Body of pancreas (tissue), 4 donors: ENCODE results near the gene NMRK1.

Experiments used
- POLR2A ChIP-seq, 3 donors: fragments of 450-650 bp; IDR thresholded peaks; one replicate each; pipeline ENCODE4 v1.6.1; 2016; ENCODE audit warnings: antibody characterized with exemption in 3 of 3, mild to moderate bottlenecking in 2 of 3
- TF ChIP-seq, protein P1 (sequence below), 7 experiments: fragments of 450-650 bp in 4 of 7; fragments of 200-600 bp in 3 of 7; sonication (generic) in 3 of 7; IDR thresholded peaks; one replicate each; pipeline ENCODE4 v1.5.1; 2016 to 2019; ENCODE audit warnings: antibody characterized with exemption in 7 of 7

DNA sequence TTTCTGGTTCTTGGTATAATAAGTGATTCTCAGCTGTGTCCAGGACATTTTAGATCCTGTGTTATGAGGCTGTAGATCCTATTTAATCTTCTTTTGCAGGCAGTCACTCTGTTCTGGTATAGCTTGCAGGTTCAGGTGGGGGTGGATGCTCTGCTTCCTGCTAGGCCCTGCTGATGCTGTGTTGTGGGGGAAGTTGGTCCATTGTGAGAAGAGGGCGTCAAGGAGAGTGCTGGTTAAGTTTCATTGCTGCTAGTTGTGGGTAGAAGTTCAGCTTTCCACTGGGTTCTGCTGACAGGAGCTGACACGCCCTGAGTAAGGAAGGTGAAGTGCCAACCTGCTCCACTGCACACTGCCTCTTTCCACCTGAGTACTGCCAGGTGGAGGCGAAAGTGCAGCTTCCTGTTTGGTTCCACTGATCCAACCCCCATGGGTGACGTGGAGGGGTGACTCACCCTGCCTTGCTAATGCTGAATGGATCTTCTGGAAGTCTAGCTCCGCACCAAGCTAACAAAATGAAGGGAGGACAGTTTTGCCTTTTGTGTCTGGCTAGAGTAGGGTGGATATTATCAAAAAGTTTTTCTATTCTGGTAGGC, 16.3 kb downstream of the NMRK1 start:
- TF ChIP-seq, protein P1, sequence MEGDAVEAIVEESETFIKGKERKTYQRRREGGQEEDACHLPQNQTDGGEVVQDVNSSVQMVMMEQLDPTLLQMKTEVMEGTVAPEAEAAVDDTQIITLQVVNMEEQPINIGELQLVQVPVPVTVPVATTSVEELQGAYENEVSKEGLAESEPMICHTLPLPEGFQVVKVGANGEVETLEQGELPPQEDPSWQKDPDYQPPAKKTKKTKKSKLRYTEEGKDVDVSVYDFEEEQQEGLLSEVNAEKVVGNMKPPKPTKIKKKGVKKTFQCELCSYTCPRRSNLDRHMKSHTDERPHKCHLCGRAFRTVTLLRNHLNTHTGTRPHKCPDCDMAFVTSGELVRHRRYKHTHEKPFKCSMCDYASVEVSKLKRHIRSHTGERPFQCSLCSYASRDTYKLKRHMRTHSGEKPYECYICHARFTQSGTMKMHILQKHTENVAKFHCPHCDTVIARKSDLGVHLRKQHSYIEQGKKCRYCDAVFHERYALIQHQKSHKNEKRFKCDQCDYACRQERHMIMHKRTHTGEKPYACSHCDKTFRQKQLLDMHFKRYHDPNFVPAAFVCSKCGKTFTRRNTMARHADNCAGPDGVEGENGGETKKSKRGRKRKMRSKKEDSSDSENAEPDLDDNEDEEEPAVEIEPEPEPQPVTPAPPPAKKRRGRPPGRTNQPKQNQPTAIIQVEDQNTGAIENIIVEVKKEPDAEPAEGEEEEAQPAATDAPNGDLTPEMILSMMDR (IDR thresholded peaks at IDR 0.05) = no peak
- TF ChIP-seq POLR2A (IDR thresholded peaks at IDR 0.05) = no peak
